C4-2B (cell line): ENCODE data around the gene TNNI3K.

Experiments
- CTCF ChIP-seq: fragments of 450-650 bp; conservative IDR thresholded peaks from 2 replicates; pipeline ENCODE4 v1.5.1; 2017; ENCODE audit warnings: mild to moderate bottlenecking
- ZFX ChIP-seq: fragments of 450-650 bp; IDR thresholded peaks from 2 replicates; pipeline ENCODE4 v1.6.1; 2017

- TF ChIP-seq CTCF (no peak), ZFX (no peak)
Observed at GRCh38 chr1:74578101-74578500, 342.9 kb downstream of the TNNI3K start.
